ENCODE measurements around the gene CCBE1. TPM values are rescaled to one million over a fixed set of nuclear protein-coding genes. Genes with fewer than 3 reads are reported as not detected.

Gene CCBE1
- total and polyA plus RNA-seq, 2 donors (not counting 1 experiment from before 2014, with no cell fraction given): 122 TPM

DNA sequence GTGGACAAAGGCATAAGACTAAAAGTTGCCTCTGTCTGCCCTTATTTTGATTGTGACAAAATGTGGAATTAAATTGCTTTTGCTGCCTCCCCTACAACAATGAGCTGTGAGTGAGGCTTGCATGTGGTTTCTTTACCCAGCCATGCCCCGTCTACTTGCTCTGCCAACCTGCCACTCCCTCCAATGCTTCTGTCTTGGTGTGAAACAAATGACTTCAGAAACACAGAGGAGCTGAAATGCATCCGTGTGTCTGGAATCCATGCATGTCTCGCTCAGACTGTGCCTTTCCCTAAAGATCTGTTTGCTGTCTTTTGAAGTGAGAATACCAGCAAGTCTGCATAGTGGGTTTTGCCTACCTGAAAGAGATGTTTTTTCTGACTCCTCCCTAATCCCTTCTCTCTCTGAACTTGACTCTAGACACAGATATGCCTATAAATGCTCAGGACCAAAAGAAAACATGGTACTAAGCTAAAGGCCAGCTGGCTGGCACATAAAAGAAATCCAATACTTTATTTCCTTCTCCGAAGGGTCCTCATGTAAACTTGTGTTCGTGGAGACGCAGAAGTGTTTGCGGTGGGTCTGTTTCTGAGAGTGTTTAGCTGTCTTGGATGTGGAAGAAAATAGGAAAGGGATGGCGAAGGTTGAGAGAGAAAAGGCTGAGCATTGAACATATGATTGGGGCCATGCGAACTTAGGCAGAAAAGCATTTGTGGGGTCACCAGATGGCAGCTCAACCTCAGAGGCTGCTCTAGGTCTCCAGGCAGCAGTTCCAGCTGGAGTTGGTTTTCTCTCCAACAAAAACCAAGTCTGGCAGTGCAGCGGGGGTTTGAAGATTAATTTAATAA lies 120.5 kb downstream of the CCBE1 start:
- peaks cover 60% of the 10 kb centered on the region for H3K79me2 ChIP-seq (ENCODE audit: control insufficient read depth, insufficient read depth, low read length)

GRCh38 chr18:59575995-59576394 lies 121.2 kb downstream of the CCBE1 start:
- Histone ChIP-seq H2AFZ (ENCODE audit: low read length) (no peak overlapping the region), H3K9ac (ENCODE audit: insufficient read depth, low read length) (no peak overlapping the region), H4K20me1 (ENCODE audit: control insufficient read depth, extremely low read depth, insufficient read depth, low read length) (no peaks in the 10 kb centered on the region), H3K27me3 (ENCODE audit: control insufficient read depth, insufficient read depth, low read length) (no peaks in the 10 kb centered on the region), H3K4me3 (replicated peaks in 1 of 4; ENCODE audit: control extremely low read depth in 1 of 4, insufficient read depth in 1 of 4, low read depth in 3 of 4, low read length in 4 of 4) (no peak overlapping the region), H3K79me2 (ENCODE audit: control insufficient read depth, insufficient read depth, low read length) (peaks cover 54% of the 10 kb centered on the region), H3K9me3 (ENCODE audit: control insufficient read depth, insufficient read depth, low read depth, low read length) (no peaks in the 10 kb centered on the region), H3K27ac (ENCODE audit: insufficient read depth, low read length) (no peak overlapping the region), H3K36me3 (ENCODE audit: control insufficient read depth, insufficient read depth, low read length) (no peaks in the 10 kb centered on the region), H3K4me1 (ENCODE audit: control insufficient read depth, extremely low read depth, insufficient read depth, low read length) (no peaks in the 10 kb centered on the region), H3K4me2 (ENCODE audit: extremely low read depth, insufficient read depth, low read length) (no peak overlapping the region)
- DNase-seq (ENCODE audit: low read depth in 2 of 2): no peak
- TF ChIP-seq EZH2 (IDR thresholded peaks at IDR 0.05; ENCODE audit: low read length, missing control alignments): no peak
- TF ChIP-seq, protein P1, sequence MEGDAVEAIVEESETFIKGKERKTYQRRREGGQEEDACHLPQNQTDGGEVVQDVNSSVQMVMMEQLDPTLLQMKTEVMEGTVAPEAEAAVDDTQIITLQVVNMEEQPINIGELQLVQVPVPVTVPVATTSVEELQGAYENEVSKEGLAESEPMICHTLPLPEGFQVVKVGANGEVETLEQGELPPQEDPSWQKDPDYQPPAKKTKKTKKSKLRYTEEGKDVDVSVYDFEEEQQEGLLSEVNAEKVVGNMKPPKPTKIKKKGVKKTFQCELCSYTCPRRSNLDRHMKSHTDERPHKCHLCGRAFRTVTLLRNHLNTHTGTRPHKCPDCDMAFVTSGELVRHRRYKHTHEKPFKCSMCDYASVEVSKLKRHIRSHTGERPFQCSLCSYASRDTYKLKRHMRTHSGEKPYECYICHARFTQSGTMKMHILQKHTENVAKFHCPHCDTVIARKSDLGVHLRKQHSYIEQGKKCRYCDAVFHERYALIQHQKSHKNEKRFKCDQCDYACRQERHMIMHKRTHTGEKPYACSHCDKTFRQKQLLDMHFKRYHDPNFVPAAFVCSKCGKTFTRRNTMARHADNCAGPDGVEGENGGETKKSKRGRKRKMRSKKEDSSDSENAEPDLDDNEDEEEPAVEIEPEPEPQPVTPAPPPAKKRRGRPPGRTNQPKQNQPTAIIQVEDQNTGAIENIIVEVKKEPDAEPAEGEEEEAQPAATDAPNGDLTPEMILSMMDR (conservative IDR thresholded peaks at IDR 0.05 in 1 of 2, IDR thresholded peaks at IDR 0.05 in 1 of 2; ENCODE audit: low read depth in 1 of 2, low read length in 2 of 2): no peak

More for the DNA sequence above, 120.5 kb downstream of the CCBE1 start:
- Histone ChIP-seq H3K27ac (ENCODE audit: insufficient read depth, low read length) (no peak overlapping the region), H4K20me1 (ENCODE audit: control insufficient read depth, extremely low read depth, insufficient read depth, low read length) (no peaks in the 10 kb centered on the region), H2AFZ (ENCODE audit: low read length) (no peak overlapping the region), H3K4me2 (ENCODE audit: extremely low read depth, insufficient read depth, low read length) (no peak overlapping the region), H3K9ac (ENCODE audit: insufficient read depth, low read length) (no peak overlapping the region), H3K4me3 (replicated peaks in 1 of 4; ENCODE audit: control extremely low read depth in 1 of 4, insufficient read depth in 1 of 4, low read depth in 3 of 4, low read length in 4 of 4) (no peak overlapping the region), H3K4me1 (ENCODE audit: control insufficient read depth, extremely low read depth, insufficient read depth, low read length) (no peaks in the 10 kb centered on the region), H3K27me3 (ENCODE audit: control insufficient read depth, insufficient read depth, low read length) (no peaks in the 10 kb centered on the region), H3K36me3 (ENCODE audit: control insufficient read depth, insufficient read depth, low read length) (no peaks in the 10 kb centered on the region), H3K9me3 (ENCODE audit: control insufficient read depth, insufficient read depth, low read depth, low read length) (no peaks in the 10 kb centered on the region)
- TF ChIP-seq, protein P1 (conservative IDR thresholded peaks at IDR 0.05 in 1 of 2, IDR thresholded peaks at IDR 0.05 in 1 of 2; ENCODE audit: low read depth in 1 of 2, low read length in 2 of 2): no peak
- no peak for TF ChIP-seq EZH2 (IDR thresholded peaks at IDR 0.05; ENCODE audit: low read length, missing control alignments)
- no peak for DNase-seq (ENCODE audit: low read depth in 2 of 2)

DNA sequence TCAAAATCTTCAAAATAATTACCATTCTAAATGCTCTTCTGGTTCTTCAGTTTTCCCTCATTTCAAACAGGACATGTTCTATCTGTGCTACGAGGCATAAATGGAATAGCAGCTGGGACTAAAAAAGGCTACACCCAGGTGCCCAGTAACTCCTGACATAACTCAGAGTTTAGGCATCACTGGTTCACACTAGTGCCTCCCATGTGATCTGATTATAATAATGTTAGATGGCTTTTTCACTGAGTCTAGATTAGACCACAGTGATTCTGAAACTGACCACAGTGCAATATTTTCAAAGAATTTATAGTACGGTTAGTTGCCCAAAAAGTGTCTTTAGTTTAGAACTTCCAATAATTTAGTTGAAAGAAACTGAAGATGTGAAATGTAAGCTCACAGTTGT lies 123.3 kb downstream of the CCBE1 start:
- no peak overlapping the region for H2AFZ ChIP-seq (ENCODE audit: low read length)
- TF ChIP-seq, protein P1 (conservative IDR thresholded peaks at IDR 0.05 in 1 of 2, IDR thresholded peaks at IDR 0.05 in 1 of 2; ENCODE audit: low read depth in 1 of 2, low read length in 2 of 2): no peak
- TF ChIP-seq EZH2 (IDR thresholded peaks at IDR 0.05; ENCODE audit: low read length, missing control alignments): no peak
- no peak overlapping the region for H3K9ac ChIP-seq (ENCODE audit: insufficient read depth, low read length)
- no peak for DNase-seq (ENCODE audit: low read depth in 2 of 2)
- H3K4me2 ChIP-seq (ENCODE audit: extremely low read depth, insufficient read depth, low read length): no peak overlapping the region
- no peak overlapping the region for H3K4me3 ChIP-seq (replicated peaks in 1 of 4; ENCODE audit: control extremely low read depth in 1 of 4, insufficient read depth in 1 of 4, low read depth in 3 of 4, low read length in 4 of 4)
- no peaks in the 10 kb centered on the region for H3K9me3 ChIP-seq (ENCODE audit: control insufficient read depth, insufficient read depth, low read depth, low read length)
- peaks cover 5% of the 10 kb centered on the region for H3K4me1 ChIP-seq (ENCODE audit: control insufficient read depth, extremely low read depth, insufficient read depth, low read length)
- H3K27ac ChIP-seq (ENCODE audit: insufficient read depth, low read length): no peak overlapping the region
- H3K27me3 ChIP-seq (ENCODE audit: control insufficient read depth, insufficient read depth, low read length): no peaks in the 10 kb centered on the region
- H4K20me1 ChIP-seq (ENCODE audit: control insufficient read depth, extremely low read depth, insufficient read depth, low read length): no peaks in the 10 kb centered on the region
- peaks cover 58% of the 10 kb centered on the region for H3K79me2 ChIP-seq (ENCODE audit: control insufficient read depth, insufficient read depth, low read length)
- H3K36me3 ChIP-seq (ENCODE audit: control insufficient read depth, insufficient read depth, low read length): no peaks in the 10 kb centered on the region
